Thyroid gland (tissue), 4 donors: ENCODE data around the gene NAA15. TPM values are rescaled to one million over a fixed set of nuclear protein-coding genes. Genes with fewer than 3 reads are reported as not detected.
"Not testable (repeated sequence)": the region's sequence is repeated elsewhere in the genome, so short reads cannot be mapped to it uniquely, and the experiment has no call there.

ENCODE experiments used
- DNase-seq, 2 donors: peaks; one replicate each; pipeline ENCODE4 v3.0.0-alpha.2; 2019
- H3K27ac ChIP-seq, 3 donors: fragments of 200-600 bp; sonication (generic); 1 replicate in 2 of 3; 2 replicates in 1 of 3; pipeline ENCODE4 v1.5.1; 2016 to 2019; ENCODE audit warnings: mild to moderate bottlenecking in 1 of 3, moderate library complexity in 1 of 3
- H3K27me3 ChIP-seq: fragments of 200-600 bp; sonication (generic); one replicate; pipeline ENCODE4 v1.5.1; 2019
- H3K36me3 ChIP-seq, 2 donors: fragments of 200-600 bp; sonication (generic); one replicate each; pipeline ENCODE4 v1.5.1; 2016 to 2019
- H3K4me1 ChIP-seq, 2 donors: fragments of 200-600 bp; sonication (generic); one replicate each; pipeline ENCODE4 v1.5.1; 2017 to 2019
- H3K4me3 ChIP-seq, 3 donors: fragments of 200-600 bp; sonication (generic); replicated peaks in 1 of 3; 1 replicate in 2 of 3; 2 replicates in 1 of 3; pipeline ENCODE4 v1.5.1; 2016; ENCODE audit warnings: mild to moderate bottlenecking in 1 of 3
- H3K9me3 ChIP-seq: fragments of 200-600 bp; sonication (generic); one replicate; pipeline ENCODE4 v1.5.1; 2017
- CTCF ChIP-seq, 6 experiments: fragments of 200-600 bp in 3 of 6; fragments of 450-650 bp in 3 of 6; sonication (generic) in 3 of 6; IDR thresholded peaks; one replicate each; pipeline ENCODE4 v1.5.1; 2016 to 2019; ENCODE audit warnings: antibody characterized with exemption in 6 of 6, mild to moderate bottlenecking in 2 of 6, inconsistent platforms in 1 of 6, moderate library complexity in 1 of 6
- POLR2A ChIP-seq, 2 donors: fragments of 450-650 bp; IDR thresholded peaks; one replicate each; pipeline ENCODE4 v1.6.1; 2017; ENCODE audit warnings: antibody characterized with exemption in 2 of 2, mild to moderate bottlenecking in 2 of 2, moderate library complexity in 1 of 2
- WGBS, 2 donors: methylation state at CpG; one replicate each; pipeline ENCODE4 v1.1.5; 2017; 5-methylcytosine and 5-hydroxymethylcytosine counted together
- intact Hi-C: fragments of 100-400 bp; cut with DNase I; formaldehyde crosslinking; loops from one replicate; pipeline ENCODE4 v1.15.1; 2023
- small RNA-seq: library from RNA; depleted of rRNA; stranded (forward); fragments of <200 nt; gene quantifications from one replicate; pipeline ENCODE3, GENCODE V24; 2016
- total RNA-seq, 4 donors: library from RNA; depleted of rRNA; stranded (reverse); fragments of >200 nt; gene quantifications; one replicate each; pipeline ENCODE4 v1.2.3, GENCODE V29; 2016

NAA15 gene
- total RNA-seq, 4 donors from 2014 or later = 21.7 to 47.7 (median 24.6) TPM

GRCh38 chr4:139461022-139461628 is 159.8 kb downstream of the NAA15 start:
- DNase-seq = no peak
- Histone ChIP-seq H3K9me3 (no peaks in the 10 kb centered on the region), H3K36me3 (no peaks in the 10 kb centered on the region), H3K27me3 (no peaks in the 10 kb centered on the region), H3K27ac (no peak overlapping the region), H3K4me3 (no peak overlapping the region), H3K4me1 (peaks cover 7 to 15% of the 10 kb centered on the region in 2 donors)
- no peak for TF ChIP-seq CTCF (IDR thresholded peaks at IDR 0.05)
- WGBS, 2 donors = 85 to 91% methylated on average over 5 of the region's 5 CpGs
- intact Hi-C loops = no loop called here

GRCh38 chr4:139464512-139464911 is 163.2 kb downstream of the NAA15 start:
- intact Hi-C loops, H3K27me3 ChIP-seq, DNase-seq, H3K36me3 ChIP-seq, H3K9me3 ChIP-seq, H3K4me1 ChIP-seq, H3K4me3 ChIP-seq, H3K27ac ChIP-seq: not testable (repeated sequence)
- WGBS, 2 donors = 98% methylated on average over 5 of the region's 5 CpGs

- Histone ChIP-seq H3K4me1 (peaks cover 7 to 12% of the 10 kb centered on the region in 2 donors), H3K4me3 (no peak overlapping the region), H3K27me3 (no peaks in the 10 kb centered on the region), H3K36me3 (no peaks in the 10 kb centered on the region), H3K27ac (no peak overlapping the region), H3K9me3 (no peaks in the 10 kb centered on the region)
- no peak for DNase-seq
- TF ChIP-seq CTCF (IDR thresholded peaks at IDR 0.05) (no peak), POLR2A (IDR thresholded peaks at IDR 0.05) (no peak)
- WGBS, 2 donors = 82 to 97% methylated on average over 4 of the region's 4 CpGs
- intact Hi-C loops = no loop called here
Observed at GRCh38 chr4:139465922-139466321, 164.6 kb downstream of the NAA15 start.

- intact Hi-C loops, H3K27me3 ChIP-seq, DNase-seq: not testable (repeated sequence)
Observed at GRCh38 chr4:139468756-139469155, 167.5 kb downstream of the NAA15 start.

GRCh38 chr4:139469216-139469615 is 167.9 kb downstream of the NAA15 start:
- H3K27me3 ChIP-seq = no peaks in the 10 kb centered on the region
- intact Hi-C loops = no loop called here
- no peak for DNase-seq
- H3K9me3 ChIP-seq = no peaks in the 10 kb centered on the region
- peaks cover 4 to 10% of the 10 kb centered on the region in 2 donors for H3K36me3 ChIP-seq
- H3K27ac ChIP-seq = no peak overlapping the region
- H3K4me3 ChIP-seq = no peak overlapping the region
- 91 to 92% methylated on average over 2 of the region's 2 CpGs for WGBS, 2 donors
- peaks cover 7 to 13% of the 10 kb centered on the region in 2 donors for H3K4me1 ChIP-seq
- no peak for TF ChIP-seq CTCF (IDR thresholded peaks at IDR 0.05)
- no peak for TF ChIP-seq POLR2A (IDR thresholded peaks at IDR 0.05)

More at GRCh38 chr4:139468756-139469155, 167.5 kb downstream of the NAA15 start:
- not testable (repeated sequence) for H3K9me3 ChIP-seq, H3K4me3 ChIP-seq, H3K27ac ChIP-seq
- Histone ChIP-seq H3K4me1 (peaks cover 7 to 13% of the 10 kb centered on the region in 2 donors), H3K36me3 (peaks cover 4 to 10% of the 10 kb centered on the region in 2 donors)

Small RNA genes lying within 50 kb of the gene (small RNA-seq; reads per million reads assigned to genes)
- gene RF01225 (not detected), gene RNU6-1074P (not detected), gene RNU6-1214P (not detected)

Other genes with a start within 250 kb of the NAA15 start
- 10 to 100 TPM; 58.1 to 76.6 (median 65.0) TPM for gene ELF2, start 124.3 kb upstream of the NAA15 start, total RNA-seq
- gene MGARP, start 21.3 kb upstream of the NAA15 start, total RNA-seq = 1 to 10 TPM in 2 of 4 donors, under 1 TPM in 2; 0.71 to 2.1 (median 1.1) TPM
- 10 to 100 TPM; 27.9 to 92.4 (median 53.2) TPM for gene NDUFC1, start 972 bp downstream of the NAA15 start, total RNA-seq
- gene RAB33B, start 152.6 kb downstream of the NAA15 start, total RNA-seq = 10 to 100 TPM in 3 of 4 donors, 1 to 10 TPM in 1; 7.9 to 13.6 (median 12.0) TPM